Esophagus squamous epithelium (tissue), 5 donors: ENCODE data around the gene GPR183. TPM values are rescaled to one million over a fixed set of nuclear protein-coding genes. Genes with fewer than 3 reads are reported as not detected.

ENCODE experiments used
- DNase-seq: peaks from one replicate; lab custom pipeline; 2025; lab: John Stamatoyannopoulos, UW
- H3K27ac ChIP-seq, 4 donors: fragments of 200-600 bp; sonication (generic); one replicate each; pipeline ENCODE4 v1.5.1; 2016 to 2019; ENCODE audit warnings: mild to moderate bottlenecking in 1 of 4
- H3K27me3 ChIP-seq, 4 donors: fragments of 200-600 bp; sonication (generic); 1 replicate in 3 of 4; 2 replicates in 1 of 4; pipeline versions ENCODE4 v1.5.1 to v1.6.0; 2017 to 2021; ENCODE audit warnings: antibody characterized with exemption in 1 of 4
- H3K36me3 ChIP-seq, 3 donors: fragments of 200-600 bp; sonication (generic); one replicate each; pipeline ENCODE4 v1.5.1; 2016 to 2019
- H3K4me1 ChIP-seq, 3 donors: fragments of 200-600 bp; sonication (generic); one replicate each; pipeline ENCODE4 v1.5.1; 2017 to 2019
- H3K4me3 ChIP-seq, 4 donors: fragments of 200-600 bp; sonication (generic); 1 replicate in 3 of 4; 2 replicates in 1 of 4; pipeline ENCODE4 v1.5.1; 2016 to 2019; ENCODE audit warnings: mild to moderate bottlenecking in 2 of 4, moderate library complexity in 1 of 4
- H3K9me3 ChIP-seq, 3 donors: fragments of 200-600 bp; sonication (generic); one replicate each; pipeline ENCODE4 v1.5.1; 2016 to 2019
- POLR2A ChIP-seq, 4 donors: fragments of 450-650 bp; IDR thresholded peaks; one replicate each; pipeline ENCODE4 v1.6.1; 2017; ENCODE audit warnings: antibody characterized with exemption in 4 of 4, mild to moderate bottlenecking in 4 of 4, moderate library complexity in 3 of 4
- WGBS, 2 donors: methylation state at CpG; one replicate each; pipeline ENCODE4 v1.1.5; 2018; 5-methylcytosine and 5-hydroxymethylcytosine counted together
- intact Hi-C: fragments of 100-400 bp; cut with DNase I; formaldehyde crosslinking; loops from one replicate; pipeline ENCODE4 v1.15.0; 2022
- total RNA-seq, 4 donors: library from RNA; depleted of rRNA; stranded (reverse); fragments of >200 nt; gene quantifications; one replicate each; pipeline ENCODE4 v1.1.0, GENCODE V29; 2016
- TF ChIP-seq, protein P1 (sequence below), 6 experiments: fragments of 450-650 bp in 4 of 6; fragments of 200-600 bp in 2 of 6; sonication (generic) in 2 of 6; IDR thresholded peaks; one replicate each; pipeline ENCODE4 v1.5.1; 2016 to 2019; ENCODE audit warnings: antibody characterized with exemption in 6 of 6, mild to moderate bottlenecking in 4 of 6, moderate library complexity in 4 of 6
- donor health status: DM: yes; HTN: yes; CAD: no.

Gene GPR183
- total RNA-seq, 4 donors from 2014 or later = 0.53 to 9.5 (median 3.2) TPM

DNA sequence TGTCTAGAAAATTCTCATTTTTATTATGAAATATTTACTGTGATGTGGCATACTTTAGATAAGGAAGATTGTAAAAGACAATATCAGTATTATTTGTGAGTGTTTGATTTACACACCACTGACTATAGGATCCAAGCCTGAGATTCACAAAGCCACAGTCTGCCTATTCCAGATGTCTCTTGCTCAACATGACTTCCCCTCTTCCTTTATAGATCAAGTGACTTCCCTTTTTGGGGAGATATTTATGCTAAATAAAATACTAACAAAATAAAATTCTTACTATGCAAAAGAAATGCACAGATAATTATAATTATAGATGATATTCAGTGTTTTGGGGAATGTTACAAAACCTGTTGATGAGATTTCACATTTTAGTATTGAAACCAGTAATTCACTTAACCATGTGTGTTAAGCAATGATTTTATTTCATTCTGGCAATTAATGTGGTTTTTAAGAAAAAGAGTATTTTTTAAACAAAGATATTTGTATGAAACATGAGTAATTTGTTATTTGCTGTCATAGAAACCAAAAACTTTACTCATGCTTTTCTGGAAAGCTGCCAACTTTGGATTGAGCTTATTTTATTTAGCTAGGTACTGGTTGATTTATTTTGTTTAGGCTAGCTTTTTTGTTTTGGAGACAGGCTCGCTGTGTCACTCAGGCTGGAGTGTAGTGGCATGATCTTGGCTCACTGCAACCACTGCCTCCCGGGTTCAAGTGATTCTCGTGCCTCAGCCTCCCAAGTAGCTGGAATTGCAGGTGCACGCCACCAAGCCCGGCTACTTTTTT lies 13.7 kb upstream of the GPR183 start:
- H3K36me3 ChIP-seq = peaks cover 0 to 62% (median 0%) of the 10 kb centered on the region in 3 donors
- H3K27me3 ChIP-seq = no peaks in the 10 kb centered on the region
- H3K4me3 ChIP-seq = no peak overlapping the region
- no peak for TF ChIP-seq POLR2A (IDR thresholded peaks at IDR 0.05)
- TF ChIP-seq, protein P1, sequence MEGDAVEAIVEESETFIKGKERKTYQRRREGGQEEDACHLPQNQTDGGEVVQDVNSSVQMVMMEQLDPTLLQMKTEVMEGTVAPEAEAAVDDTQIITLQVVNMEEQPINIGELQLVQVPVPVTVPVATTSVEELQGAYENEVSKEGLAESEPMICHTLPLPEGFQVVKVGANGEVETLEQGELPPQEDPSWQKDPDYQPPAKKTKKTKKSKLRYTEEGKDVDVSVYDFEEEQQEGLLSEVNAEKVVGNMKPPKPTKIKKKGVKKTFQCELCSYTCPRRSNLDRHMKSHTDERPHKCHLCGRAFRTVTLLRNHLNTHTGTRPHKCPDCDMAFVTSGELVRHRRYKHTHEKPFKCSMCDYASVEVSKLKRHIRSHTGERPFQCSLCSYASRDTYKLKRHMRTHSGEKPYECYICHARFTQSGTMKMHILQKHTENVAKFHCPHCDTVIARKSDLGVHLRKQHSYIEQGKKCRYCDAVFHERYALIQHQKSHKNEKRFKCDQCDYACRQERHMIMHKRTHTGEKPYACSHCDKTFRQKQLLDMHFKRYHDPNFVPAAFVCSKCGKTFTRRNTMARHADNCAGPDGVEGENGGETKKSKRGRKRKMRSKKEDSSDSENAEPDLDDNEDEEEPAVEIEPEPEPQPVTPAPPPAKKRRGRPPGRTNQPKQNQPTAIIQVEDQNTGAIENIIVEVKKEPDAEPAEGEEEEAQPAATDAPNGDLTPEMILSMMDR (IDR thresholded peaks at IDR 0.05) = no peak
- intact Hi-C loops = no loop called here
- no peak for DNase-seq
- peaks cover 13 to 41% (median 22%) of the 10 kb centered on the region in 3 donors for H3K4me1 ChIP-seq
- peak overlapping the region; percentile 2 to 61 (median 36) for H3K27ac ChIP-seq
- no peaks in the 10 kb centered on the region for H3K9me3 ChIP-seq
- 63 to 64% methylated on average over 5 of the region's 5 CpGs for WGBS, 2 donors

DNA sequence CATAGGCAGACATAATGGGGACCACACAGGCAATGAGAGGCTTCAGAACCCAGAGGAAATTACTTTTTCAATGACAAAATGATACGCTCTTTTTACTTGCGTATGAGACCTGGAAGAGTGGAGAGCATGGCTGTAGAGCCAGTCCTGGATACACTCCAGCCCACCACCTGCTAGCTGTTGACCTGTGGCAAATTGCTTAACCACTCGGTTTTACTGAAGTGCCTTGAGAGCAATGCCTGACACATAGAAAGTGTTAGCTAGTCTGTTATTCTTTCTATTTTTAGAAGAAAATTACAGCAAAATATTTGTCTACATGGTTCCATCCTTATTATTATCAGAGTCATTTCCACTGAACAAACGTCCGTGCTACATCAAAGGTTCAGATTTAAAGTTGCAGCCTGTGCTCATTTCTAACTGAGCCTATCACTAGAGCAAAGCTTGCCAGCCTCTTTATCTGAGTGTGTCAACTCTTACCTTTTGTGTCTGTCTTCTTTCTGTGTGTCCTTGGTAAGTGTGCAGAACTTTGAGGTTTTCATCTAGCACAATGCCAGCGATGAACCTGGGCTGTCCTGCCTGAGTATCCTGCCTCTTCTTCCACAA lies 9.6 kb upstream of the GPR183 start:
- Histone ChIP-seq H3K36me3 (peaks cover 0 to 50% (median 0%) of the 10 kb centered on the region in 3 donors), H3K4me3 (no peak overlapping the region), H3K27me3 (no peaks in the 10 kb centered on the region), H3K27ac (no peak overlapping the region), H3K9me3 (no peaks in the 10 kb centered on the region), H3K4me1 (peaks cover 15 to 36% (median 17%) of the 10 kb centered on the region in 3 donors)
- no peak for TF ChIP-seq POLR2A (IDR thresholded peaks at IDR 0.05)
- TF ChIP-seq, protein P1 (IDR thresholded peaks at IDR 0.05) = no peak
- no peak for DNase-seq
- intact Hi-C loops = no loop called here
- WGBS, 2 donors = 83 to 85% methylated on average over 6 of the region's 6 CpGs

DNA sequence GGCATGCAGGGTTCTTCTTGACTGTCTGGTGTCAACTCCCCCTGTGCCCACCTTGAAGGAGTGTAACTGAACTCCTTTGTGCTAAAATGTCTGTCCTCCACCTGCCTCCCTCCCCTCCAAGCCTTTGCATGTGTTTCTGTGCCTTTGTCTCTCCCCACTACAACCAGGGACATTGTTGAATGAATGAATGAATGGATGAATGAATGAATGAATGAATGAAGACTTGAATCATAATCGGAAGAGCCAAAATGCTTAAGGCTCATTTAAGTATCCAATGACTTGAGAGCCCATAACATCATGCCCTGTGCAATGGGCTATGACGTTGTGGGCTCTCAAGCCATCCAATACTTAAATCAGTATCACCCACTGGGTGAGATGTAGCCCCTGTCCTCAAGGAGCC lies 9.0 kb upstream of the GPR183 start:
- TF ChIP-seq, protein P1 (IDR thresholded peaks at IDR 0.05) = no peak
- no peak for TF ChIP-seq POLR2A (IDR thresholded peaks at IDR 0.05)
- intact Hi-C loops = no loop called here
- H3K27me3 ChIP-seq = no peaks in the 10 kb centered on the region
- WGBS, 2 donors = 91 to 94% methylated on average over 2 of the region's 2 CpGs
- H3K4me1 ChIP-seq = peaks cover 11 to 34% (median 14%) of the 10 kb centered on the region in 3 donors
- H3K9me3 ChIP-seq = no peaks in the 10 kb centered on the region
- H3K27ac ChIP-seq = no peak overlapping the region
- H3K4me3 ChIP-seq = no peak overlapping the region
- DNase-seq = no peak
- H3K36me3 ChIP-seq = peaks cover 0 to 50% (median 0%) of the 10 kb centered on the region in 3 donors

DNA sequence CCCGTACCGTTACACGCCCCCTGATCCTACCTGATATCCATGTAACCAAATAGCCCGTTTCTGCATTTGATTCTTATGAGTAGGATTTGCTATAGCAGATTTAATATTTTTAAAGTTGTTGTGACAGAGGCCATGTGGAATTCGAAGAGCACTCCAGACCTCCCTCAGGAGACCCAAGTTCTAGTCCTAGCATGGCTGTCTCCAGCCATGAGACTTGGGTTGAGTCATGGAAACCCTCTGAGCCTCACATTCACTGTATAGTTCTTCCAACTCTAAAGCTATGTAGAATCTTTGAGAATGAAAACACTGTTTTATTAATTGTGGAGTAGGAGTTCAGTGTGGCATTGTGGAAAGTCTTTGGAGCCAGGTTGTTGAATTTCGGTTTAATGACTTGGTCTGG lies 8.0 kb upstream of the GPR183 start:
- H3K4me3 ChIP-seq = peak overlapping the region in 1 of 4 donors; percentile 0
- H3K27me3 ChIP-seq = no peaks in the 10 kb centered on the region
- H3K27ac ChIP-seq = peak overlapping the region in 3 of 4 donors; percentile 39 to 64 (median 56)
- peaks cover 7 to 28% (median 10%) of the 10 kb centered on the region in 3 donors for H3K4me1 ChIP-seq
- TF ChIP-seq, protein P1 (IDR thresholded peaks at IDR 0.05) = no peak
- intact Hi-C loops = no loop called here
- no peaks in the 10 kb centered on the region for H3K9me3 ChIP-seq
- WGBS, 2 donors = 77 to 90% methylated on average over 6 of the region's 6 CpGs
- H3K36me3 ChIP-seq = peaks cover 0 to 50% (median 0%) of the 10 kb centered on the region in 3 donors
- no peak for DNase-seq

DNA sequence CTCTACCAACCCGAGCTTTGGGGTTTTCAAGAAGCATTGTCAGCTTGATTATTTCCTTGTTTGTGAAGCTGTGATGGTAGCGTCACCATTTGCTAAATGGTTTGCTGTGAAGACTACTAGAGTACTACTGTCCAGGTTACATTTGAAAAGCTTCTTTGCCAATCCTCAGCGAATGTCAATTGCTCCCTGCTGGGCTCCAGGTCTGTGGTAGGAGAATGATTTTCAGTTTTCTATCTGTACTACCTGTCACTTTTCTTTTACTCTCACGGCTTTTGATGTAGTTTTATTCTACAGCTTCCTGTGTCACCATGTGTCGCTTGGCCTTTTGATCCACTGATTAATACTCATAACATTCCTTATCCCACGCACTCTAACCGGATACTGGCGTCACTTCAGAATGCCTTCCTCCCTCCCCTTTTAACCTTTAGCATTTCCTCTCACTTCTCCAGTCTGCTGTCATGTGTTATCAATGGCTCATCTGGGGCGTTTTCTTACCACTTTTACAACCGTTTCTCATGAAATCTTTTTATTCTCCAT lies 7.5 kb upstream of the GPR183 start:
- Histone ChIP-seq H3K4me1 (peaks cover 7 to 30% (median 10%) of the 10 kb centered on the region in 3 donors), H3K36me3 (peaks cover 0 to 51% (median 0%) of the 10 kb centered on the region in 3 donors), H3K27me3 (no peaks in the 10 kb centered on the region), H3K27ac (peak overlapping the region; percentile 39 to 64 (median 50)), H3K9me3 (no peaks in the 10 kb centered on the region), H3K4me3 (peak overlapping the region in 1 of 4 donors; percentile 0)
- intact Hi-C loops = no loop called here
- TF ChIP-seq POLR2A (IDR thresholded peaks at IDR 0.05) = no peak
- TF ChIP-seq, protein P1 (IDR thresholded peaks at IDR 0.05) = no peak
- no peak for DNase-seq
- WGBS, 2 donors = 58 to 68% methylated on average over 10 of the region's 10 CpGs
